Measurements from ENCODE around the gene PLPPR3.
"Not testable (repeated sequence)": the region's sequence is repeated elsewhere in the genome, so short reads cannot be mapped to it uniquely, and the experiment has no call there.

PLPPR3 gene

GRCh38 chr19:825897-826644 is 4.3 kb upstream of the PLPPR3 start:
- DNase-seq: no peak

DNA sequence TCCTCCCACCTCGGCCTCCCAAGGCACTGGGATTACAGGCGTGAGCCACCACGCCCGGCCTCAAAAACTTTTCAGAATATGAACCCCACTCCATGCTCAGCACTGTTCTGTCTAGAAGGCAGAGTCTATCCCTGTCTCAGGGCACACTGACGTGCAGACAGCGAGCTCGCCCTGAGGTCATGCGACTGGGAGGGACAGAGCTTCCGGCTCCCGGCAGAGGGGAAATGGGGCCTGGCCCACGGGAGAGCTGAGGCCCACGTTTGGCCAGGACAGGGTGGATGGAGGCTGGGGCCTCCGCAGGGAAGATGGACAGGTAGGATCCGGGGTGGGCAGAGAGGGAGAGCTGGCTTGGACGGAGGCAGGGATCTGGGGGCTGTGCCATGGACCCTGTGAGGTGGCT is 3.1 kb upstream of the PLPPR3 start:
- no peak for DNase-seq

GRCh38 chr19:823565-824121 is 1.9 kb upstream of the PLPPR3 start:
- no peak for DNase-seq

- DNase-seq: no peak
These were observed 427 bp downstream of the PLPPR3 start for GRCh38 chr19:821231-821824.

DNA sequence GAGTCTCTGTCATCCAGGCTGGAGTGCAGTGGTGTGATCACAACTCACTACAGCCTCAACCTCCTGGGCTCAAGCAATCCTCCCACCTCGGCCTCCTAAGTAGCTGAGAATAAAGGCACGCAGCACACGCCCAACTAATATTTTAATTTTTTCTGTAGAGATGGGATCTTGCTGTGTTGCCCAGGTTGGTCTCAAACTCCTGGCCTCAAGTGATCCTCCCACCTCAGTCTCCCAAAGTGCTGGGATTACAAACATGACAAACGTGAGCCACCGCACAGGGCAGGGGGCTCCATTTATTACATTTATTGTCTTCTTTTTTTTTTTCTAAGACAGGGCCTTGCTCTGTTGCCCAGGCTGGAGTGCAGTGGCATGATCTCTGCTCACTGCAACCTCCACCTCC is 1.5 kb downstream of the PLPPR3 start:
- not testable (repeated sequence) for DNase-seq

DNA sequence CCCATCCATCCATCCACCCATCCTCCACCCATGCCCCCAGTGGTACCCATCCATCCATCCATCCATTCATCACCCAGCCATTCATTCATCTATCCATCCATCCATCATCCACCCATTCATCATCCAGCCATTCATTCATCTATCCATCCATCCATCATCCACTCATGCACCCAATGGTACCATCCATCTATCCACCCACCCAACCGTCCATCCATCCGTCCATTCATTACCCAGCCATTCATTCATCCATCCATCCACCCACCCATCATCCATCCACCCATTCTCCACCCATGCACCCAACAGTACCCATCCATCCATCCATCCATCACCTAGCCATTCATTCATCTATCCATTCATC is 5.3 kb downstream of the PLPPR3 start:
- DNase-seq: no peak

DNA sequence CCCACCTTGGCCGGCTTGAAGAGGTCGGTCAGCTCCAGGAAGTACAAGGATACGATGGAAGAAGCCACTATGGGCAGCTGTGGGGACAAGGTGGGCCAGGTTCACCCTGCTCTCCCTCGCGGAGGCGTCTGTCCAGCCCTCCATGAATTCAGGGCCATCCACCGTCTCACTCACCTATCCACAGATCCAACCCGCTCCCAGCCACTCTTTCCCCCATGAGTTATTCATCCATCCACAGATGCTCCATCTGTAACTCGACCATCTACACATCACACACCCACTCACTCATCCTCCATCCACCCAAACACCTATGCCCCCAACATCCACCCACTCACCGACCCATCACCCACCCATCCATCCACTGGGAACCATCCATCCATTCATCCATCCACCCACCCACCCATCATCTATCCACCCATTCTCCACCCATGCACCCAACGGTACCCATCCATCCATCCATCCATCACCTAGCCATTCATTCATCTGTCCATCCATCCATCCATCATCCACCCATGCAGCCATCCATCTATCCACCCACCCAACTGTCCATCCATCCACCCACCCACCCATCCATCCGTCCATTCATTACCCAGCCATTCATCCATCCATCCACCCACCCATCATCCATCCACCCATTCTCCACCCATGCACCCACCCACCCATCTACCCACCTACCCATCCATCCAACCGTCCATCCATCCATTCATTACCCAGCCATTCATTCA is 5.8 kb downstream of the PLPPR3 start:
- no peak for DNase-seq

- DNase-seq: no peak
These were observed 6.5 kb downstream of the PLPPR3 start for GRCh38 chr19:815079-815774.

DNA sequence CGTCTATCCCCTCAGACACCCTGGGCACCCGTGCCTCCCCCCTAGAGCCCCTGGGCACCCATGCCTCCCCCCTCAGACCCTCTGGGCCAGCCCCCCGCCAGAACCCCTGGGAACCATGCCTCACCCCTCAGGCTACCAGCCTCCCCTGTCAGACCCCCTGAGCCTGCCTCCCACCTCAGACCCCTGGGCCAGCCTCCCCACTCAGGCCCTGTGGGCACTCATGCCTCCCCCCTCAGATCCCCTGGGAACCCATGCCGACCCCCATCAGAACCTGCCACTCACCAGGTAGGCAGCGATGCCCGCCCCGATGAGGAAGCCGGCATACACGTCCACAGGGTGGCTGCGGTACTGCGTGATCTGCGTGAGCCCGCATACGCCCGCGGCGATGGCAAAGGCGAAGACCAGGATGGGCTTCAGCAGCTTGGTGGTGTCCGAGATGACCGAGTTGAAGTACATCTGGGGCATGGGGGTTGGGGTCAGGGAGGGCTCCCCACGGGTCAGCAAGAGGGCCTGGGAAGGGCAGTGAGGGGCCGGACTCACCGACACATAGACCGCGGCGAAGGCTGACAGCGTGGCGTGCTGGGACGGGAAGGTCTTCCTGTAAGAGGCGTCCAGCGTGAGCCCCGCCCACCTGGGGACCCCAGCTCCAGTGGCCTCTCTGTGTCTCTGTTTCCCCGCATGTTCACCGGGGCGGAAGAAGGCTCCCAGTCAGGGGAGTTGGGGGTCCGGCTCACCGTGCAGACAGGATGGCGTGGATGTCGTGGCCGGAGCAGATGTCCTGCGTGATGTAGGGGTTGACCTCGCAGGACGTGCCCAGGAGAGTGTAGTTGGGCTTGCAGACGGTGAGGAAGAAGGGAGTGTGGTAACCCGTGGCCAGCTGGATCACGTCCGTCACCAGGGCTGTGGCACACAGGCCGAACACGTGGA is 7.3 kb downstream of the PLPPR3 start:
- DNase-seq: no peak

DNA sequence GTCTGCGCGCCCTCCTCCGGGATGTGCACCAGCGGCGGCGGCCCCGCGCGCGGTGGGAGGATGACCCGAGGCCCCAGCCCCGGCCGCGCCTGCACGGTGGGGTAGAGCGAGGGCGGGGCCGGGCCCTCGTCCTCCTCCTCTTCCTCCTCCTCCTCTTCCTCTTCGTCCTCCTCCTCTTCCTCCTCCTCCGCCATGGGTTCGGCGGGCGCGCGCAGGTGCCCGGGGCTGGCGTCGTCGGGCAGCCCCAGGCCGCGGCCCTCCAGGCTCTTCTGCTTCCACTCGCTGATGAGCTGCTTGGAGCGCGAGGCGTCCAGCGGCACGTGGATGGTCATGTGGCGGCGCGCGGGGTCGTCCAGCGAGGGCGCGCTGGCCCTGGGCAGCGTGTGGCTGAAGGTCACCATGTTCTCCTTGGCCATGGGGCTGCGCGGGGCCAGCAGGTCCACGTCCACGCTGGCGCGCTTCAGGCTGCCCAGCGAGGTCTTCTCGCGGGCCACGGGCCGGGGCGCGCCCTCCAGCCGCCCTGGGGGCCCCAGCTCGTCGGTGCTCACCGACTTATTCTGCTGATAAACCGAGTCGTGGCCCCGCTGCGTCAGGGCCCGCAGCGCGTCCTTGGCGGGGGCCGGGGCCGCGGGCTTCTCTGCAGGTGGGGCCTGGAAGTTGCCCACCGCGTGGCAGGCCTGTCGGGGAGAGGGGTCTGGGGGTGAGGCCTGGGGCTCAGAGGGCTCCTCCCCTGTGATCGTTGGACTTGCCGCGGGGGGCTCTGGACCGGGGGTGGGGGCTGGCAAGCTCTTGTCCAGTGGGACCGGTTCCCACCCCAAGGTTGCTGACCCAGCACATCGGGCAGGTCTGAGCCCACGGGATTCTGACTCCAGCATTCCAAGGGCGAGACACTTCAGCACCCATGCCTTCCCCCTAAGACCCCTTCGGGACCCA is 8.3 kb downstream of the PLPPR3 start:
- DNase-seq: no peak

DNA sequence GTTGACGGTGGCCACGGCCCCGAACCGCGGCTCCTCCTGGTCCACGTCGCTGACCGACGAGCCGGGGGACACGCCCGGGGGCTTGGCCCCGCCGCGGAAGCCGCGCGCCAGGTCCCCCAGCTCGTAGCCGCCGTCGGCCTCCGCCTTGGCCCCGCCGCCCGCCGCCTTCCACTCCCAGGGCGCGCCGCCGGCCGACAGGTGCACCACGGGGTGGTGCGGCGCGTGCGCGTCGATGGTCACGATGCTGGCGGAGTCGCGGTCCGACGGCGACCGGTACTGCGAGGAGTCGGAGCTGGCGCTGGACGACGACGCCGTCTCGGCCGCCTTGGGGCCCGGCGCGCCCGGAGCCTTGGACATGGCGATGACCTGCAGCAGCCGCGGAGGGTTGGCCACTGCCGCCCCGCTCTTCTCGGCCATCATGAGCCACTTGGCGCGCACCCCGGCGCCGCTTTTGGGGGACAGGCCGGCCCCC is 9.0 kb downstream of the PLPPR3 start:
- no peak for DNase-seq

DNA sequence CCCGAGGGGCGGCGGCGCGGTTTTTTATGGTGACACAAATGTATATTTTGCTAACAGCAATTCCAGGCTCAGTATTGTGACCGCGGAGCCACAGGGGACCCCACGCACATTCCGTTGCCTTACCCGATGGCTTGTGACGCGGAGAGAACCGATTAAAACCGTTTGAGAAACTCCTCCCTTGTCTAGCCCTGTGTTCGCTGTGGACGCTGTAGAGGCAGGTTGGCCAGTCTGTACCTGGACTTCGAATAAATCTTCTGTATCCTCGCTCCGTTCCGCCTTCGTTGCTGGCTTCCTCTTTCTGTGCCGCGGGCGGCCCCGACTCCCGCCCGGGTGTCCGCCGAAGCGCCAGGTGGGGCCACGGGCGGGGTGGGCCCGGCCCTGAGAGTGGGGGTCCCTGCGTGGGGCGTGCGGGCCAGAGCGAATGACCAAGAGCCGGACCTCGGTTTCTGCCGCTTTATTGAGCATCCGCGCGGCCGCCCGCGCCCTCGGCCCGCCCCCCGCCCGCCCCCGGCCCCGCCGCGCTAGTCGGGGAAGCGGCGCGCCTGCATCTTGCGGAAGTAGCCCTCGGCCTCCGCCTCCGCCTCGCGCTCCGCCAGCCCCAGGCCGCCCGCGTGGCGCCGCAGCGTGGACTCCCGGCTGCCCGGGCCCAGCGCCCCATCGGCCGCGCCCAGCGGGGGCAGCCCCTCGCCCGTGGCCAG is 9.6 kb downstream of the PLPPR3 start:
- DNase-seq: no peak

GRCh38 chr19:811506-812048 is 10.2 kb downstream of the PLPPR3 start:
- no peak for DNase-seq

GRCh38 chr19:810883-811489 is 10.8 kb downstream of the PLPPR3 start:
- no peak for DNase-seq

DNA sequence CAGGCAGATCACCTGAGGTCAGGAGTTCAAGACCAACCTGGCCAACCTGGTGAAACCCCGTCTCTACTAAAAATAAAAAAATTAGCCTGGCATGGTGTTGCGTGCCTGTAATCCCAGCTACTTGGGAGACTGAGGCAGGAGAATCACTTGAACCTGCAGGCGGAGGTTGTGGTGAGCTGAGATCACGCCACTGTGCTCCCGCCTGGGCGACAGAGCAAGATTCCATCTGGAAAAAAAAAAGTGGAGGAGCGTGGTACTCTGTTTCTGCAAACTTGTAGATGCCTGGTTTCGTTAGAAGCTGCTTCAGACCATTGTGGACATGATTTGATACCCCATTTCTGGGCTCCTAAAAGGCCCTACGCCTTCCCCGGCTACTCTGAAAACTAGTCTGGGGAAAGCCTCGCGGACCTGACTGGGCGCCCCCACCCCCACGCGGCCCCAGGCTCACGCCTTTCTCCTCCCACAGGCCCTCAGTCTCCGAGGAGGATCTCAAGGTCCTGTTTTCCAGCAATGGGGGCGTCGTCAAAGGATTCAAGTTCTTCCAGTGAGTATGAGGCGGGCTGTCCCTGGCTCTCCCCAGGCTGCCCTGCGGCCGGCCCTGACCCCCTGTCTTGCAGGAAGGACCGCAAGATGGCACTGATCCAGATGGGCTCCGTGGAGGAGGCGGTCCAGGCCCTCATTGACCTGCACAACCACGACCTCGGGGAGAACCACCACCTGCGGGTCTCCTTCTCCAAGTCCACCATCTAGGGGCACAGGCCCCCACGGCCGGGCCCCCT is 11.5 kb downstream of the PLPPR3 start:
- no peak for DNase-seq

GRCh38 chr19:808423-808775 is 13.4 kb downstream of the PLPPR3 start:
- DNase-seq: no peak

DNA sequence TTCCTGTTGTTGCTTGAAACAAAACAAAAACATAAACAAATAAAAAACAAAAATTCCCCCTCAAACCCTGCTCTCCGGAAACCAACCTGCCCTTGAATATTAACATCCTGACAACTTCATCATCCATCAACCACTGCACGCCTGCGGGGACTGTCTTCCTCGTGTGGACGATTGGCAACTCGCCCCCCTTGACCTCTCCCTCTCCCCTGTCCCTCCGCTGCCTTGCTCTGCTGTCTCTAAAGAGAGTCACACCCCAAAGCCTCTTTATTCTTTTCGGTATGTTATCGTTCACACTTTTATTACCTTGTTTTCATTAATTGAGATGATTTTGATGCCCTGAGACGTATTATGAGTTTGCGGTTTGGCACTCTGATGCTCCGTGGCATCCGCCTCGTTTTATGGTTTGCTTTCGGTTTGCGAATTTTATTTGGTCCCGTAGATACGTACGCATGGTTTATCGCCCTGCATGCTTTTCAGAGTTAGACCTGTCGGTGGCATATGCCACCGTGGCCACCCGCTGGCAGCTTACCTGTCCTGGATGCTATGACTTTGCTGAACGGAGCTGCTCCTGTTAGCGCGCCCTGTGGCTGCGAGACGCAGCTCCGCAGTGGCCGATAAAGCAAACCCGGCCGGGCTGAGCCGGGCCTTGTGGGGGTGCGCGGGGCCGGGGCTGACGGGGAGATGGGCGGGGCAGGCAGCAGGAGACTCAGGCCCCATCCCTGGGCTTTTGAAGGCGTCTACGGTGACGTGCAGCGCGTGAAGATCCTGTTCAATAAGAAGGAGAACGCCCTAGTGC is 13.9 kb downstream of the PLPPR3 start:
- DNase-seq: no peak
